ENCODE results near the gene DDX31.

The DDX31 gene

DNA sequence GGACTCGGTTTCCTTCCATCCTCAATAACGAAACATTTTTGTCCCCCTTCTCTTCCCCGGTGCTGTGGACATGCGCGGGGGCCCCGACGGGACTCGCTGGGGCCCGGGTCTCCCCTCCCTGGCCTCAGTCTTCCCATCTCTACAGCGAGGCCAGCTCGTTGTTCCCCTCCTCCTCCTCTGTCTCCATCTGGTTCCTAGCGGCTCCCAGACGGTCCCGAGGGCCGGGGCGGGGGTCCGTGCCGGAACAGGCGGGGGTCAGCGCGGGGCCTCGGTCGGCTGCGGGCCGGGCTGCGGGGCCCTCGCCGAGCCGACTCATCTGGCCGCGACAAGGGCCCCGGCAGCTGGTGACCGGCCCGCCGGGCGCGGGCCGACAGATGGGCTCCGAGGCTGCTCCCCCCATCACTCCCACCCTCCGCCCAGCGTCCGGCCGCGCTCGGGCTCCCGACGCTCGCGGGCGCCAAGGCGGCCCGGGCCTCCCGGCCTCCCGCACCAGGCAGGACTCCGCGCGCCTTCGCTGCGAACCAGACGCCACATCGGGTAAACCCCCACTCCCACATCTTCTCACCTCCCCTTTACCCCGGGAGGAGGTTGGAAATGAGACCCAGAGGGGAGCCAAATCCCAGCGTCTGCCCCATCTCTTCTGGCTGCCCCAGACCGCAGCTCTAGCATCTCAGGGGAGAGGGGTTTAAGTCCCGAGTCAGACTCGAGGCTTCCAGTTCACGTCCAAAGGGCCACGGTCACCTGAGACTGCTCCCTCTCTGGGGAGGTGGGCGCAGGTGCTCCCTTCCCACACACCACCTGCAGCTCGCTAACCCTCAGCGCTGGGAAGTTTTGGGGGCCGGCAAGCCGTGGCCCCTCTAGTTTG, 79.2 kb downstream of the DDX31 start:
- Histone ChIP-seq H3K27ac (ENCODE audit: poor library complexity, severe bottlenecking) (no peak overlapping the region), H3K36me3 (ENCODE audit: low read depth) (peaks cover 7% of the 10 kb centered on the region), H3K27me3 (ENCODE audit: insufficient read depth, poor library complexity, severe bottlenecking) (peaks cover 61% of the 10 kb centered on the region), H3K4me1 (ENCODE audit: insufficient read depth, poor library complexity, severe bottlenecking) (no peaks in the 10 kb centered on the region), H3K4me3 (ENCODE audit: severe bottlenecking) (no peak overlapping the region), H3K9me3 (ENCODE audit: severe bottlenecking) (no peaks in the 10 kb centered on the region)
- TF ChIP-seq, protein P1, sequence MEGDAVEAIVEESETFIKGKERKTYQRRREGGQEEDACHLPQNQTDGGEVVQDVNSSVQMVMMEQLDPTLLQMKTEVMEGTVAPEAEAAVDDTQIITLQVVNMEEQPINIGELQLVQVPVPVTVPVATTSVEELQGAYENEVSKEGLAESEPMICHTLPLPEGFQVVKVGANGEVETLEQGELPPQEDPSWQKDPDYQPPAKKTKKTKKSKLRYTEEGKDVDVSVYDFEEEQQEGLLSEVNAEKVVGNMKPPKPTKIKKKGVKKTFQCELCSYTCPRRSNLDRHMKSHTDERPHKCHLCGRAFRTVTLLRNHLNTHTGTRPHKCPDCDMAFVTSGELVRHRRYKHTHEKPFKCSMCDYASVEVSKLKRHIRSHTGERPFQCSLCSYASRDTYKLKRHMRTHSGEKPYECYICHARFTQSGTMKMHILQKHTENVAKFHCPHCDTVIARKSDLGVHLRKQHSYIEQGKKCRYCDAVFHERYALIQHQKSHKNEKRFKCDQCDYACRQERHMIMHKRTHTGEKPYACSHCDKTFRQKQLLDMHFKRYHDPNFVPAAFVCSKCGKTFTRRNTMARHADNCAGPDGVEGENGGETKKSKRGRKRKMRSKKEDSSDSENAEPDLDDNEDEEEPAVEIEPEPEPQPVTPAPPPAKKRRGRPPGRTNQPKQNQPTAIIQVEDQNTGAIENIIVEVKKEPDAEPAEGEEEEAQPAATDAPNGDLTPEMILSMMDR (IDR thresholded peaks at IDR 0.05; ENCODE audit: poor library complexity, severe bottlenecking) = no peak
- DNase-seq (ENCODE audit: low spot score) = no peak
- ATAC-seq (ENCODE audit: low read depth) = no peak

GRCh38 chr9:132590037-132590317, 79.8 kb downstream of the DDX31 start:
- DNase-seq (ENCODE audit: low spot score) (no peak), ATAC-seq (ENCODE audit: low read depth) (no peak)
- H3K36me3 ChIP-seq (ENCODE audit: low read depth) = peaks cover 4% of the 10 kb centered on the region; the same call in 1 of the 2 replicates
- H3K4me3 ChIP-seq (ENCODE audit: severe bottlenecking) = no peak overlapping the region
- no peak overlapping the region for H3K27ac ChIP-seq (ENCODE audit: poor library complexity, severe bottlenecking)
- TF ChIP-seq, protein P1 (IDR thresholded peaks at IDR 0.05; ENCODE audit: poor library complexity, severe bottlenecking) = no peak
- peaks cover 67% of the 10 kb centered on the region for H3K27me3 ChIP-seq (ENCODE audit: insufficient read depth, poor library complexity, severe bottlenecking)
- no peaks in the 10 kb centered on the region for H3K9me3 ChIP-seq (ENCODE audit: severe bottlenecking)
- no peaks in the 10 kb centered on the region for H3K4me1 ChIP-seq (ENCODE audit: insufficient read depth, poor library complexity, severe bottlenecking)

DNA sequence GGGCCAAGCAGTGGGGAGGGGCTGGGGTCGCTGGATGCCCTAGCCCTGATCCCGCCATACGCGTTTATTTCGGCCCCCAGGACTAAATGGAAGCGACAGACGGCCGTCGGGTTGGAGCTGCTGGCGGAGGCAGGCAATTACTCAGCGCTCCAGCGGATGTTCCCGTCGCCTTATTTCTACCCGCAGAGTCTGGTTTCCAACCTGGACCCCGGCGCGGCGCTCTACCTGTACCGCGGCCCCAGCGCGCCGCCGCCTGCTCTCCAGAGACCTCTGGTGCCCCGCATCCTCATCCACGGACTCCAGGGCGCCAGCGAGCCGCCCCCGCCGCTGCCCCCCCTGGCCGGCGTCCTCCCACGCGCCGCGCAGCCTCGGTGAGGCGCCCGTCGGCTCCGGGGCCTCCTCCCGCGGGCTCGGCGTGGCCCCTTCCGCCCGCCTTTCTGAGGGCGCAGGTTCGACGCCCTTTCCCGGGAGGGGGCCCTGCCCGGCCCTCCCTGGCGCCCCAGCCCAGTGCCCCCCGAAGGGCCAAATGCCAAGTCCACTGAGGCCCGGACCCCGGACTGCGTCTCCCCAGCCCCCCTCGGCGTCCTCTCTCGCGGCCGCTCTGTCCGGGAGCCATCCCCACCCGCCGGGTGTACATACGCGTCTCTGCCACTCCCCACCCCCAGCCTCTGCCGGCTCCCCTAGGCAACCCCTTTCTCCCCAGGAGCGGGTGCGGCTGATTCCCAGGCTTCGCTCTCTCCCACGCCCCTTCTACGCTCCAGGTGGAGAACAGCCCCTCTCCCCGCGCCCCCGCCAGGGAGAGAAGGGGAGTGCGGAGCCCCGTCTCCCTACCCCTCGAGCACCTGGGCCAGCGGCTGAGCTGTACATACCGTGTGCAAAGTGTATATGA, 80.4 kb downstream of the DDX31 start:
- DNase-seq (ENCODE audit: low spot score) (no peak), ATAC-seq (ENCODE audit: low read depth) (peak; percentile 42; the same call in 2 of the 3 replicates)
- Histone ChIP-seq H3K4me3 (ENCODE audit: severe bottlenecking) (no peak overlapping the region), H3K4me1 (ENCODE audit: insufficient read depth, poor library complexity, severe bottlenecking) (no peaks in the 10 kb centered on the region), H3K27ac (ENCODE audit: poor library complexity, severe bottlenecking) (no peak overlapping the region), H3K36me3 (ENCODE audit: low read depth) (peaks cover 4% of the 10 kb centered on the region; the same call in 1 of the 2 replicates), H3K27me3 (ENCODE audit: insufficient read depth, poor library complexity, severe bottlenecking) (peaks cover 73% of the 10 kb centered on the region), H3K9me3 (ENCODE audit: severe bottlenecking) (no peaks in the 10 kb centered on the region)
- TF ChIP-seq, protein P1 (IDR thresholded peaks at IDR 0.05; ENCODE audit: poor library complexity, severe bottlenecking) = no peak

GRCh38 chr9:132588501-132589147, 81.2 kb downstream of the DDX31 start:
- Histone ChIP-seq H3K36me3 (ENCODE audit: low read depth) (no peaks in the 10 kb centered on the region; the same call in 1 of the 2 replicates), H3K9me3 (ENCODE audit: severe bottlenecking) (no peaks in the 10 kb centered on the region), H3K4me3 (ENCODE audit: severe bottlenecking) (no peak overlapping the region), H3K4me1 (ENCODE audit: insufficient read depth, poor library complexity, severe bottlenecking) (no peaks in the 10 kb centered on the region), H3K27me3 (ENCODE audit: insufficient read depth, poor library complexity, severe bottlenecking) (peaks cover 80% of the 10 kb centered on the region), H3K27ac (ENCODE audit: poor library complexity, severe bottlenecking) (no peak overlapping the region)
- no peak for DNase-seq (ENCODE audit: low spot score)
- no peak for ATAC-seq (ENCODE audit: low read depth)
- TF ChIP-seq, protein P1 (IDR thresholded peaks at IDR 0.05; ENCODE audit: poor library complexity, severe bottlenecking) = no peak

Data from RWPE2 (cell line).